ENCODE measurements around the gene CTXND1. TPM values are rescaled to one million over a fixed set of nuclear protein-coding genes. Genes with fewer than 3 reads are reported as not detected.
"Not testable (repeated sequence)": the region's sequence is repeated elsewhere in the genome, so short reads cannot be mapped to it uniquely, and the experiment has no call there.

The CTXND1 gene
- total RNA-seq, 4 donors from 2014 or later, result 0.14 to 0.64 TPM; not detected in 2

DNA sequence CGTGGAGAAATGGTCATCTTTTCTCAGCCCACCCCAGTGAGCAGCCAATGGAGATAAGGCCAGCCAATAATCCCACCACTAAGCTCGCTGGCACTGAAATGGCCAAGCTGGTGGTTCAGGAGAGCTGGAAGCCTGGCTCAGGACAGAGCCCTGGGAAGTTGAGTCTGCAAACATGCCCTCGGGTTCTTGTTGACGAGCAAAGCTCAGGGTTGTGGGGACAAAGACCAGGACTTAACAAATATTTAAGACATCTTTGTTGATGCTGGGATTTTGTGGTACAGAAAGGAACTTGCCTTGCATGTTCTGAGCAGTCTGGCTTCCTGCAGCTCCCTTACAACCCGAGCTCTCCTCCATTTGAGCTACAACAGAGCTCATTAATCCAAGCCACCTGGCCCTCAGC, 94.8 kb downstream of the CTXND1 start:
- no peak overlapping the region for H3K27ac ChIP-seq
- no peak for TF ChIP-seq POLR2A (IDR thresholded peaks at IDR 0.05)
- TF ChIP-seq EP300 (IDR thresholded peaks at IDR 0.05; ENCODE audit: low read depth), result no peak
- no peak for TF ChIP-seq POLR2AphosphoS5 (IDR thresholded peaks at IDR 0.05)
- H3K36me3 ChIP-seq, result no peaks in the 10 kb centered on the region
- H3K4me3 ChIP-seq, result no peak overlapping the region
- WGBS, 2 donors (ENCODE audit: low coverage in 1 of 2), result 80 to 91% methylated on average over 2 to 5 of the region's 5 CpGs
- H3K9me3 ChIP-seq, result no peaks in the 10 kb centered on the region
- H3K4me1 ChIP-seq, result peaks cover 0 to 26% (median 22%) of the 10 kb centered on the region in 4 donors
- intact Hi-C loops (cut with DNase I; ENCODE audit: low total_unique reads), result loop anchor here (10.0 kb wide), 1 partner anchor 92 kb away; no protein-coding TSS in a partner anchor
- no peak for DNase-seq
- in situ Hi-C loops (cut with MboI; ENCODE audit: low pct_ligation_motif_present in 1 of 4, low pct_unique_long_range_greater_than_20kb in 1 of 4, low sequenced_read_pairs in 3 of 4), result loop anchor here in 3 of 4 donors (25.0 kb wide), 2 partner anchors 95 to 270 kb away; partner anchors contain the start of genes MTHFS (in 2 of the 3) and ZFAND6 (in 2 of the 3)
- no peaks in the 10 kb centered on the region for H3K27me3 ChIP-seq

DNA sequence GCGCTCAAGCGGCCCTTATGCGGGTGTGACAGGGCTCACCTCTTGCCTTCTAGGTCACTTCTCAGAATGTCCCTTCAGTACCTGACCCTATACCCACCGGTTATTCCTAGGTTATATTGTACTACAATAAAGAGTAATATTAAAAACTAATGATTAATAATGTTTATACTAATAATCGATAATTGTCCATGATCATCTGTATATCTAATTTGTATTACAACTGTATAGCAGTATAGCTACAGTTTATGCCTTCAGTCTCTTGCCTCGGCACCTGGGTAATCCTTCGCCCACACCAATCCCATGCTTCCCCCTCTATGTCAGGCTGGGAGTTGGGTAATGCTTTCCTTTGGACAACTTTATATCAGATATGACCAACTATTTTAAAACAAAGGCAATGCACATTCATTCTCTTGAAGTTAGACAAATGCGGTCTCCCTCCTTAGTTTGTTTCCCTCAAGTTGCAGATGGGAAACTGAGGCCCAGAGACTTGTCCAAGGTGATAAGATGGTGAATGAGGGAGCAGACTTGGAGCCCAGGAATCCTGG, 95.8 kb downstream of the CTXND1 start:
- in situ Hi-C loops (cut with MboI; ENCODE audit: low pct_ligation_motif_present in 1 of 4, low pct_unique_long_range_greater_than_20kb in 1 of 4, low sequenced_read_pairs in 3 of 4), result loop anchor here in 3 of 4 donors (25.0 kb wide), 2 partner anchors 94 to 269 kb away; partner anchors contain the start of genes MTHFS (in 2 of the 3) and ZFAND6 (in 2 of the 3)

DNA sequence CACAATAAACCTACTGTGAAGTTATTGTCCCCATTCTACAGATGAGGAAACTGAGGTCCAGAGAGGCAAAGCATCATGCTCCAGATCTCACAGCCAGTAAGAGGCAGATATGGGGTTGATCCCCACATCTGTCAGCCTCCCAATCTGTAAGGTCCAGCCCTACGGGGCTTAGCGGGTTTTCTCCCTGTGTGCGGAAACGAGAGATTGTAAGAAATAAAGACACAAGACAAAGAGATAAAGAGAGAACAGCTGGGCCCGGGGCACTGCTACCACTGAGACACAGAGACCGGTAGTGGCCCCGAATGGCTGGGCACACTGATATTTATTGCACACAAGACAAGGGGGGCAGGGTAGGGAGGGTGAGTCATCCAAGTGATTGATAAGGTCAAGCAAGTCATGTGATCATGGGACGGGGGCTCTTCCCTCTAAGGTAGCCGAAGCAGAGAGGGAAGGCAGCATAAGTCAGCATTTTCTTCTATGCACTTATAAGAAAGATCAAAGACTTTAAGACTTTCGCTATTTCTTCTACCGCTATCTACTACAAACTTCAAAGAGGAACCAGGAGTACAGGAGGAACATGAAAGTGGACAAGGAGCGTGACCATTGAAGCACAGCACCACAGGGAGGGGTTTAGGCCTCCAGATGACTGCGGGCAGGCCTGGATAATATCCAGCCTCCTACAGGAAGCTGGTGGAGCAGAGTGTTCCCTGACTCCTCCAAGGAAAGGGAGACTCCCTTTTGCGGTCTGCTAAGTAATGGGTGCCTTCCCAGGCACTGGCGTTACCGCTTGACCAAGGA, 96.4 kb downstream of the CTXND1 start:
- not testable (repeated sequence) for H3K36me3 ChIP-seq, H3K4me3 ChIP-seq, H3K9me3 ChIP-seq, DNase-seq, H3K27me3 ChIP-seq
- Histone ChIP-seq H3K27ac (peak overlapping the region in 1 of 4 donors; percentile 18), H3K4me1 (peaks cover 0 to 21% (median 13%) of the 10 kb centered on the region in 4 donors)
- in situ Hi-C loops (cut with MboI; ENCODE audit: low pct_ligation_motif_present in 1 of 4, low pct_unique_long_range_greater_than_20kb in 1 of 4, low sequenced_read_pairs in 3 of 4) (loop anchor here in 3 of 4 donors (25.0 kb wide), 2 partner anchors 93 to 268 kb away; partner anchors contain the start of genes MTHFS (in 2 of the 3) and ZFAND6 (in 2 of the 3)), intact Hi-C loops (cut with DNase I; ENCODE audit: low total_unique reads) (loop anchor here (10.0 kb wide), 1 partner anchor 91 kb away; no protein-coding TSS in a partner anchor)
- 79 to 89% methylated on average over 5 to 16 of the region's 16 CpGs for WGBS, 2 donors (ENCODE audit: low coverage in 1 of 2)

More for the DNA sequence above, 95.8 kb downstream of the CTXND1 start:
- no peak overlapping the region for H3K27ac ChIP-seq
- no peaks in the 10 kb centered on the region for H3K36me3 ChIP-seq
- H3K4me3 ChIP-seq, result no peak overlapping the region
- peaks cover 0 to 24% (median 17%) of the 10 kb centered on the region in 4 donors for H3K4me1 ChIP-seq
- no peak for DNase-seq
- no peaks in the 10 kb centered on the region for H3K27me3 ChIP-seq
- TF ChIP-seq POLR2AphosphoS5 (IDR thresholded peaks at IDR 0.05), result no peak
- TF ChIP-seq EP300 (IDR thresholded peaks at IDR 0.05; ENCODE audit: low read depth), result no peak
- no peak for TF ChIP-seq POLR2A (IDR thresholded peaks at IDR 0.05)
- TF ChIP-seq, protein P1, sequence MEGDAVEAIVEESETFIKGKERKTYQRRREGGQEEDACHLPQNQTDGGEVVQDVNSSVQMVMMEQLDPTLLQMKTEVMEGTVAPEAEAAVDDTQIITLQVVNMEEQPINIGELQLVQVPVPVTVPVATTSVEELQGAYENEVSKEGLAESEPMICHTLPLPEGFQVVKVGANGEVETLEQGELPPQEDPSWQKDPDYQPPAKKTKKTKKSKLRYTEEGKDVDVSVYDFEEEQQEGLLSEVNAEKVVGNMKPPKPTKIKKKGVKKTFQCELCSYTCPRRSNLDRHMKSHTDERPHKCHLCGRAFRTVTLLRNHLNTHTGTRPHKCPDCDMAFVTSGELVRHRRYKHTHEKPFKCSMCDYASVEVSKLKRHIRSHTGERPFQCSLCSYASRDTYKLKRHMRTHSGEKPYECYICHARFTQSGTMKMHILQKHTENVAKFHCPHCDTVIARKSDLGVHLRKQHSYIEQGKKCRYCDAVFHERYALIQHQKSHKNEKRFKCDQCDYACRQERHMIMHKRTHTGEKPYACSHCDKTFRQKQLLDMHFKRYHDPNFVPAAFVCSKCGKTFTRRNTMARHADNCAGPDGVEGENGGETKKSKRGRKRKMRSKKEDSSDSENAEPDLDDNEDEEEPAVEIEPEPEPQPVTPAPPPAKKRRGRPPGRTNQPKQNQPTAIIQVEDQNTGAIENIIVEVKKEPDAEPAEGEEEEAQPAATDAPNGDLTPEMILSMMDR (IDR thresholded peaks at IDR 0.05), result no peak
- no peaks in the 10 kb centered on the region for H3K9me3 ChIP-seq
- 88 to 95% methylated on average over 3 to 8 of the region's 8 CpGs for WGBS, 2 donors (ENCODE audit: low coverage in 1 of 2)
- intact Hi-C loops (cut with DNase I; ENCODE audit: low total_unique reads), result loop anchor here (10.0 kb wide), 1 partner anchor 91 kb away; no protein-coding TSS in a partner anchor

DNA sequence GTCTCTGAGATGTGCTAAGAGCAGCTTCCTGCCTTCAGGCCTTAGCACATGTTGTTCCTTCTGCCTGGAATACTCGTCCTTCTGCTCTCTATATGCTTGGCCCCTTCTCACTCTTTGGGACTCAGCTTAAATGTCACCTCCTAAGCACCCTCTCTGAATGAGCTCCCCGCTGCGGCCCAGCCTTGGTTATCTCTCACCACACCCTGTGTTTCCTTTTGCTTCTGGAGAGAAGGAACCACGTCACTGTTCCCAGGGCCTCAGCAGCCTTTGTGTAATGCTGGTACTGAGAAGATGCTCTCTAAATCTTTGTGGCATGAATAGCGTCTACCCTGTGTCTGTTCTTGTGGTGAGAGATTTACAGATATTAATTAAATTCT, 97.0 kb downstream of the CTXND1 start:
- intact Hi-C loops (cut with DNase I; ENCODE audit: low total_unique reads) (loop anchor here (10.0 kb wide), 1 partner anchor 90 kb away; no protein-coding TSS in a partner anchor), in situ Hi-C loops (cut with MboI; ENCODE audit: low pct_ligation_motif_present in 1 of 4, low pct_unique_long_range_greater_than_20kb in 1 of 4, low sequenced_read_pairs in 3 of 4) (loop anchor here in 3 of 4 donors (25.0 kb wide), 2 partner anchors 93 to 268 kb away; partner anchors contain the start of genes MTHFS (in 2 of the 3) and ZFAND6 (in 2 of the 3))
- Histone ChIP-seq H3K4me1 (peaks cover 0 to 15% (median 8%) of the 10 kb centered on the region in 4 donors), H3K27me3 (no peaks in the 10 kb centered on the region), H3K4me3 (no peak overlapping the region), H3K36me3 (no peaks in the 10 kb centered on the region), H3K9me3 (no peaks in the 10 kb centered on the region), H3K27ac (peak overlapping the region in 1 of 4 donors; percentile 18)
- 86 to 92% methylated on average over 1 to 5 of the region's 5 CpGs for WGBS, 2 donors (ENCODE audit: low coverage in 1 of 2)
- no peak for DNase-seq
- no peak for TF ChIP-seq EP300 (IDR thresholded peaks at IDR 0.05; ENCODE audit: low read depth)
- TF ChIP-seq POLR2A (IDR thresholded peaks at IDR 0.05), result no peak
- TF ChIP-seq POLR2AphosphoS5 (IDR thresholded peaks at IDR 0.05), result no peak
- TF ChIP-seq, protein P1 (IDR thresholded peaks at IDR 0.05), result no peak
